Karpas-422 (cell line): ENCODE results near the gene C13orf46. TPM values are rescaled to one million over a fixed set of nuclear protein-coding genes. Genes with fewer than 3 reads are reported as not detected.

ENCODE experiments used
- DNase-seq: peaks from one replicate; pipeline ENCODE4 v3.0.0-alpha.2; 2015
- H2AFZ ChIP-seq: fragments of 200-600 bp; sonication (generic); 2 replicates; pipeline ENCODE4 v1.6.1; 2014; ENCODE audit warnings: antibody characterized with exemption, low read length, mixed read lengths
- H3K27ac ChIP-seq: fragments of 200-600 bp; sonication (generic); 2 replicates; pipeline ENCODE4 v1.5.1; 2014; ENCODE audit warnings: mild to moderate bottlenecking, low read length, moderate library complexity
- H3K27me3 ChIP-seq: fragments of 200-600 bp; sonication (generic); 2 replicates; pipeline ENCODE4 v1.6.1; 2014; ENCODE audit warnings: low read length, mixed read lengths
- H3K36me3 ChIP-seq: fragments of 200-600 bp; sonication (generic); 2 replicates; pipeline ENCODE4 v1.6.1; 2014; ENCODE audit warnings: low read length, mixed read lengths; ENCODE audit not compliant: insufficient read depth
- H3K4me1 ChIP-seq: fragments of 200-600 bp; sonication (generic); 2 replicates; pipeline ENCODE4 v1.6.1; 2014; ENCODE audit warnings: mild to moderate bottlenecking, low read length, mixed read lengths
- H3K4me2 ChIP-seq: fragments of 200-600 bp; sonication (generic); 2 replicates; pipeline ENCODE4 v1.6.1; 2014; ENCODE audit warnings: low read length, low read depth, mild to moderate bottlenecking; ENCODE audit not compliant: poor library complexity, severe bottlenecking
- H3K4me3 ChIP-seq: fragments of 200-600 bp; sonication (generic); 2 replicates; pipeline ENCODE4 v1.5.1; 2014; ENCODE audit warnings: mild to moderate bottlenecking, antibody characterized with exemption, low read length, mixed read lengths
- H3K79me2 ChIP-seq: fragments of 200-600 bp; sonication (generic); 2 replicates; pipeline ENCODE4 v1.6.1; 2014; ENCODE audit warnings: mild to moderate bottlenecking, low read length, mixed read lengths
- H3K9ac ChIP-seq: fragments of 200-600 bp; sonication (generic); 2 replicates; pipeline ENCODE4 v1.6.0; 2014; ENCODE audit warnings: low read length
- H3K9me2 ChIP-seq: fragments of 200-600 bp; sonication (generic), shearing (Covaris generic); replicated peaks from 2 replicates; pipeline ENCODE4 v1.6.0; 2014; ENCODE audit warnings: mild to moderate bottlenecking, low read length, moderate library complexity; ENCODE audit not compliant: insufficient read depth
- H3K9me3 ChIP-seq: fragments of 300-700, 200-600 bp; sonication (generic); 2 replicates; pipeline ENCODE4 v1.6.1; 2014; ENCODE audit warnings: low read length, mixed read lengths
- H4K20me1 ChIP-seq: fragments of 200-600 bp; sonication (generic); 2 replicates; pipeline ENCODE4 v1.6.1; 2014; ENCODE audit warnings: mild to moderate bottlenecking, antibody characterized with exemption, low read length, low read depth; ENCODE audit not compliant: insufficient read depth
- total RNA-seq: library from RNA; depleted of rRNA; stranded (reverse); fragments of >200 nt; shearing (Covaris generic); gene quantifications from 2 replicates; pipeline ENCODE4 v1.2.3, GENCODE V29; 2014; ENCODE audit warnings: low replicate concordance

Gene C13orf46
- total RNA-seq, 1 experiment from 2014 or later: not detected

GRCh38 chr13:113956571-113956970, 17.3 kb downstream of the C13orf46 start:
- DNase-seq: no peak
- no peak overlapping the region for H2AFZ ChIP-seq
- H3K27me3 ChIP-seq: no peaks in the 10 kb centered on the region
- H3K9me2 ChIP-seq: no peaks in the 10 kb centered on the region
- no peak overlapping the region for H3K4me2 ChIP-seq
- H3K4me1 ChIP-seq: no peaks in the 10 kb centered on the region
- no peaks in the 10 kb centered on the region; the same call in 1 of the 2 replicates for H3K36me3 ChIP-seq
- peaks cover 9% of the 10 kb centered on the region for H3K9me3 ChIP-seq
- no peak overlapping the region for H3K9ac ChIP-seq
- H3K4me3 ChIP-seq: no peak overlapping the region
- H3K27ac ChIP-seq: no peak overlapping the region
- no peaks in the 10 kb centered on the region for H3K79me2 ChIP-seq
- H4K20me1 ChIP-seq: no peaks in the 10 kb centered on the region

GRCh38 chr13:113955691-113956090, 18.2 kb downstream of the C13orf46 start:
- H3K4me2 ChIP-seq: no peak overlapping the region

GRCh38 chr13:113955235-113955634, 18.6 kb downstream of the C13orf46 start:
- Histone ChIP-seq H2AFZ (no peak overlapping the region), H3K4me1 (no peaks in the 10 kb centered on the region), H3K27ac (no peak overlapping the region), H3K27me3 (no peaks in the 10 kb centered on the region), H3K36me3 (no peaks in the 10 kb centered on the region; the same call in 1 of the 2 replicates), H3K79me2 (no peaks in the 10 kb centered on the region), H4K20me1 (no peaks in the 10 kb centered on the region), H3K4me3 (no peak overlapping the region), H3K9ac (no peak overlapping the region), H3K4me2 (no peak overlapping the region), H3K9me3 (peaks cover 9% of the 10 kb centered on the region), H3K9me2 (no peaks in the 10 kb centered on the region)
- no peak for DNase-seq

More at GRCh38 chr13:113955691-113956090, 18.2 kb downstream of the C13orf46 start:
- no peak overlapping the region for H2AFZ ChIP-seq
- no peaks in the 10 kb centered on the region; the same call in 1 of the 2 replicates for H3K36me3 ChIP-seq
- no peak for DNase-seq
- H3K9me2 ChIP-seq: no peaks in the 10 kb centered on the region
- H3K4me1 ChIP-seq: no peaks in the 10 kb centered on the region
- no peak overlapping the region for H3K9ac ChIP-seq
- H3K4me3 ChIP-seq: no peak overlapping the region
- H3K79me2 ChIP-seq: no peaks in the 10 kb centered on the region
- H4K20me1 ChIP-seq: no peaks in the 10 kb centered on the region
- H3K27ac ChIP-seq: no peak overlapping the region
- no peaks in the 10 kb centered on the region for H3K27me3 ChIP-seq
- H3K9me3 ChIP-seq: peaks cover 9% of the 10 kb centered on the region

GRCh38 chr13:113954046-113954835, 19.6 kb downstream of the C13orf46 start:
- H3K9me3 ChIP-seq: peaks cover 5% of the 10 kb centered on the region
- no peak overlapping the region for H3K4me2 ChIP-seq
- no peak overlapping the region for H3K4me3 ChIP-seq
- H3K4me1 ChIP-seq: no peaks in the 10 kb centered on the region
- H3K9me2 ChIP-seq: no peaks in the 10 kb centered on the region
- no peaks in the 10 kb centered on the region for H4K20me1 ChIP-seq
- H3K79me2 ChIP-seq: no peaks in the 10 kb centered on the region
- no peak for DNase-seq
- no peak overlapping the region for H3K9ac ChIP-seq
- H3K36me3 ChIP-seq: no peaks in the 10 kb centered on the region; the same call in 1 of the 2 replicates
- no peak overlapping the region for H3K27ac ChIP-seq
- no peak overlapping the region for H2AFZ ChIP-seq
- no peaks in the 10 kb centered on the region for H3K27me3 ChIP-seq

- Histone ChIP-seq H3K4me1 (no peaks in the 10 kb centered on the region), H3K9me3 (peaks cover 2% of the 10 kb centered on the region; the same call in 1 of the 2 replicates), H4K20me1 (no peaks in the 10 kb centered on the region), H3K79me2 (no peaks in the 10 kb centered on the region), H2AFZ (no peak overlapping the region), H3K4me3 (no peak overlapping the region), H3K27me3 (no peaks in the 10 kb centered on the region), H3K27ac (no peak overlapping the region), H3K4me2 (no peak overlapping the region), H3K36me3 (no peaks in the 10 kb centered on the region; the same call in 1 of the 2 replicates), H3K9me2 (no peaks in the 10 kb centered on the region), H3K9ac (no peak overlapping the region)
- no peak for DNase-seq
Measured at GRCh38 chr13:113953561-113953960, 20.3 kb downstream of the C13orf46 start.

- Histone ChIP-seq H3K36me3 (no peaks in the 10 kb centered on the region; the same call in 1 of the 2 replicates), H3K4me2 (no peak overlapping the region), H3K9me2 (no peaks in the 10 kb centered on the region), H3K79me2 (no peaks in the 10 kb centered on the region), H3K27ac (no peak overlapping the region), H3K4me3 (no peak overlapping the region), H3K27me3 (no peaks in the 10 kb centered on the region), H4K20me1 (no peaks in the 10 kb centered on the region), H3K9ac (no peak overlapping the region), H2AFZ (no peak overlapping the region), H3K4me1 (peaks cover 4% of the 10 kb centered on the region), H3K9me3 (no peaks in the 10 kb centered on the region; the same call in 1 of the 2 replicates)
- DNase-seq: no peak
Measured at GRCh38 chr13:113952983-113953520, 20.8 kb downstream of the C13orf46 start.

GRCh38 chr13:113952151-113952982, 21.5 kb downstream of the C13orf46 start:
- Histone ChIP-seq H3K27ac (no peak overlapping the region), H3K27me3 (no peaks in the 10 kb centered on the region), H2AFZ (no peak overlapping the region), H3K4me1 (peaks cover 8% of the 10 kb centered on the region), H3K4me2 (no peak overlapping the region), H3K9ac (no peak overlapping the region), H3K79me2 (no peaks in the 10 kb centered on the region), H3K36me3 (no peaks in the 10 kb centered on the region; the same call in 1 of the 2 replicates), H3K9me2 (no peaks in the 10 kb centered on the region), H3K4me3 (no peak overlapping the region), H3K9me3 (no peaks in the 10 kb centered on the region; the same call in 1 of the 2 replicates), H4K20me1 (no peaks in the 10 kb centered on the region)
- DNase-seq: no peak
